GM18907 (cell line): ENCODE results near the gene ZNF668.
"Not testable (repeated sequence)": the region's sequence is repeated elsewhere in the genome, so short reads cannot be mapped to it uniquely, and the experiment has no call there.

Source experiments
- ATAC-seq: cut with Tn5 transposase; IDR thresholded peaks from one replicate; pipeline ENCODE4 v1.9.1; 2021; ENCODE audit warnings: mild to moderate bottlenecking, moderate library complexity; ENCODE audit not compliant: unreplicated experiment

ZNF668 gene

GRCh38 chr16:31061126-31061812 is 12.8 kb downstream of the ZNF668 start:
- no peak for ATAC-seq

GRCh38 chr16:31055613-31056012 is 18.4 kb downstream of the ZNF668 start:
- no peak for ATAC-seq

GRCh38 chr16:31052114-31052513 is 21.9 kb downstream of the ZNF668 start:
- no peak for ATAC-seq

- no peak for ATAC-seq
These were observed 23.6 kb downstream of the ZNF668 start for GRCh38 chr16:31050280-31051030.

- ATAC-seq: no peak
These were observed 30.1 kb downstream of the ZNF668 start for GRCh38 chr16:31043898-31044481.

- ATAC-seq: no peak
These were observed 30.7 kb downstream of the ZNF668 start for GRCh38 chr16:31043352-31043751.

- no peak for ATAC-seq
These were observed 31.2 kb downstream of the ZNF668 start for GRCh38 chr16:31042866-31043265.

GRCh38 chr16:31038993-31039392 is 35.0 kb downstream of the ZNF668 start:
- no peak for ATAC-seq

GRCh38 chr16:31036691-31037090 is 37.3 kb downstream of the ZNF668 start:
- ATAC-seq: no peak

GRCh38 chr16:31033709-31034492 is 40.1 kb downstream of the ZNF668 start:
- peak; percentile 50 for ATAC-seq

- ATAC-seq: peak; percentile 86
These were observed 41.0 kb downstream of the ZNF668 start, which contains the start of gene STX4 for GRCh38 chr16:31032736-31033708. STX4 (plus strand) TSS chr16:31033558; CDS start chr16:31033806, 248 bp downstream.

GRCh38 chr16:31031276-31031675 is 42.8 kb downstream of the ZNF668 start:
- ATAC-seq: no peak

GRCh38 chr16:31029272-31029671 is 44.8 kb downstream of the ZNF668 start:
- no peak for ATAC-seq

GRCh38 chr16:31025339-31025738 is 48.7 kb downstream of the ZNF668 start:
- ATAC-seq: no peak

GRCh38 chr16:31023627-31024226 is 50.3 kb downstream of the ZNF668 start:
- no peak for ATAC-seq

- ATAC-seq: no peak
These were observed 50.8 kb downstream of the ZNF668 start for GRCh38 chr16:31023252-31023602.

- no peak for ATAC-seq
These were observed 51.3 kb downstream of the ZNF668 start for GRCh38 chr16:31022544-31023251.

GRCh38 chr16:31020536-31020935 is 53.5 kb downstream of the ZNF668 start:
- no peak for ATAC-seq

- ATAC-seq: not testable (repeated sequence)
These were observed 56.3 kb downstream of the ZNF668 start for GRCh38 chr16:31017756-31018155.
